HG02938 (cell line): Measurements from ENCODE around the gene STUB1.
"Not testable (repeated sequence)": the region's sequence is repeated elsewhere in the genome, so short reads cannot be mapped to it uniquely, and the experiment has no call there.

Experiments
- ATAC-seq: cut with Tn5 transposase; IDR thresholded peaks from one replicate; pipeline ENCODE4 v1.9.1; 2021; ENCODE audit warnings: mild to moderate bottlenecking, moderate library complexity; ENCODE audit not compliant: unreplicated experiment

STUB1 gene

DNA sequence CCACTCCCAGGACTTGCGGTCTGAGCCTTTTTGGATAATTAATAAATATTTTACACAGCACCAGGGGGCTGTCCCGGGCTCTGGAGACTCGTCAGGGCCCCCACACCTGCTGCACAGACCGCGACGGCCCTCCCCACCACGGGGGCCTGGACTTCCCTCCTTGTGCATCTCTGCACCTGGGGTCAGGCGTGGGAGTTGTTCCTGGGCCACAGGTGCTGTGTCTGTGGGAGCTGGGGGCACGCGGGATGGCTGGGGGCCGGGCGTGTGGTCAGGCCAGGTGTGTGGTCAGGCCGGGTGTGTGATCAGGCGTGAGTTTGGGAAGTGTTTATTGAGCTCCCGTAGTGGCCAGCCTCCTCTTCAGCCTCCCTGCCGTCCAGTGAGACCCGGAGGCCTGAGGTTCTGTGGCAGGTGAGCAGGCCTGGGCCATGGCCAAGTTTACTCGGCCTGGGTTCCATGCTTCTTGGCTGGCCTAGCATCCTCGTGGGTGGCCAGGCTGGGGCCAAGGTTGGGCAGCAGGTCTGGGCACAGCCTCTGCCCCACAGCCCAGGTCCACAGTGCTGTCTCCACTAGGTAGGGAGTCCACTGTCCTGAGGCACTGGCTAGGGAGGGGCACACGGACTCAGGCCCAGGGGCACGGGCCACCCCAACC is 1.9 kb upstream of the STUB1 start:
- no peak for ATAC-seq

DNA sequence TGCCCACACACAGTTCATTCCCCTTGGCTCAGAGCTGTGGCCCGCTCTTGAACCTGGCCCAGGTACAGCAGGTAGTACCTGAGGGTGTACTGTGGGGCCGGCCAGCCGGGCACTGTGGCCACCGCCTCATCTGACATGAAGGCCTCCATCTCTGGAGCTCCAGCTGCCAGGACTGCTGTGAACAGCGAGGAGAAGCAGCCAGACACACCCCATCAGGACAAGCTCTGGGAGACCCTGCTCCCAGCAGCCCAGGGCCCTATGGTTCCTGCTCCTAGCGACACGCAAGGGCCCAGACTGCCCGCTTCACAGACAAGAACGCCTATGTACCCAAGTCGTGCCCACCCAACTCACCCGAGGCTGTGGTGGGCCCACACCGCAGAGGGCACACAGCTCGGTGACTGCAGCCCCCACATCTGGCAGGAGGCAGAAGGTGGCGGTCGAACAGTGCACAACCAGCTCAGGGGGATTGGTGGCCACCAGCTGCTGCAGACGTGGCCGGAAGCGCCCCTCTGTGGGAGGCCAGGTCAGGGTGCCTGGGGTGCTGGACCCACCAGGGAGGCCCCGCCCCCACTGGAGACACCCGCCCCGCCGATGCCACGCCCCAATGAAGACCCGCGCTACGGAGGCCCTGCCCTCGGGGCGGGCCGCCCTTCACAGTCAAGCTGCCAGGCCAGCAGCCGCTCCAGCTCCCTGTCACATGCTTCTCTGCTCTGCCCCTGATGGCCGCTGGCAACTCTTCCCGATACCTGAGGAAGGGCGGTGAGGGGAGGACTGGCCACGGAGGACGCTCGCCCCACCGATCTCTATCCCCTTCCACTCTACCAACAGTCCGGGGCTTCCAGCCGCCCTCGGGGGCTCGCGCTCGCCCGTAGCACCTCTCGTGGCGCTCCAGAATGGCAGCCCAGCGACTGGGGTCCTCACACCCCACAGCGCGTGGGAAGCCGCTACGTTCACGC is 1.1 kb upstream of the STUB1 start:
- ATAC-seq = no peak

DNA sequence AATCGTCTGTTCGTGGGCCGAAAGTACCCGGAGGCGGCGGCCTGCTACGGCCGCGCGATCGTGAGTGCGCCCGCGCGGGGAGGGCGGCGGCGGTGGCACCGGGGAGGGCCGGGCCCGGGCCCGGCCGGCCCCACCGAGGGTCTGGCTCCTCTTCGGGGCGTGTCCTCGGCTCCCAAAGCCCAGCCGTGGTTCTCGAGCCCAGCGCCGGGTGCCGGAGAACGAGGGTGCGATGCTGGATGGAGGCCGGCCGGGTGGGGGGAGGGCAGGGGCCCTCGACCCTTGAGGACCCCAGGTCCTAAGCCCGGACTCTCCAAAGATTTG is 375 bp downstream of the STUB1 start:
- ATAC-seq = no peak

DNA sequence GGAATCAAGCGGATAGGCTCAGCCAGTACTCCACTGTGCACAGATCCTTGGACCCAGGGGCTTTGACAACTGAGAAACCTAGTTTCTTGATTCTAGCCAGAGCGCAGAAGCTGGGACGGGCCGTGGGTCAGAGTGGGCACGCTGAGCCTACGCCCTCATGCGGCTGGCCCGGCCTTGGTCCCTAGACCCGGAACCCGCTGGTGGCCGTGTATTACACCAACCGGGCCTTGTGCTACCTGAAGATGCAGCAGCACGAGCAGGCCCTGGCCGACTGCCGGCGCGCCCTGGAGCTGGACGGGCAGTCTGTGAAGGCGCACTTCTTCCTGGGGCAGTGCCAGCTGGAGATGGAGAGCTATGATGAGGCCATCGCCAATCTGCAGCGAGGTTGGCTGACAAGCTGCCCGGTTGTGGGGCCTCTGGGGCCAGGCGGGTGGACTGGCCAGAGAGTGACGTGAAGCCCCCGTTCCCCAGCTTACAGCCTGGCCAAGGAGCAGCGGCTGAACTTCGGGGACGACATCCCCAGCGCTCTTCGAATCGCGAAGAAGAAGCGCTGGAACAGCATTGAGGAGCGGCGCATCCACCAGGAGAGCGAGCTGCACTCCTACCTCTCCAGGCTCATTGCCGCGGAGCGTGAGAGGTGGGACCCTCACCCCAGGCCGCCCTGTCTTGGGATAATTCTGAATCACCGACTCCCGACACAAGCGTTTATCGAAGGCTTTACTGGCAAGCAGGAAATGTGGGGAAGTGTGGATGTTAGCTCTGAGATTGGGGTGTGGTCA is 946 bp downstream of the STUB1 start:
- no peak for ATAC-seq

DNA sequence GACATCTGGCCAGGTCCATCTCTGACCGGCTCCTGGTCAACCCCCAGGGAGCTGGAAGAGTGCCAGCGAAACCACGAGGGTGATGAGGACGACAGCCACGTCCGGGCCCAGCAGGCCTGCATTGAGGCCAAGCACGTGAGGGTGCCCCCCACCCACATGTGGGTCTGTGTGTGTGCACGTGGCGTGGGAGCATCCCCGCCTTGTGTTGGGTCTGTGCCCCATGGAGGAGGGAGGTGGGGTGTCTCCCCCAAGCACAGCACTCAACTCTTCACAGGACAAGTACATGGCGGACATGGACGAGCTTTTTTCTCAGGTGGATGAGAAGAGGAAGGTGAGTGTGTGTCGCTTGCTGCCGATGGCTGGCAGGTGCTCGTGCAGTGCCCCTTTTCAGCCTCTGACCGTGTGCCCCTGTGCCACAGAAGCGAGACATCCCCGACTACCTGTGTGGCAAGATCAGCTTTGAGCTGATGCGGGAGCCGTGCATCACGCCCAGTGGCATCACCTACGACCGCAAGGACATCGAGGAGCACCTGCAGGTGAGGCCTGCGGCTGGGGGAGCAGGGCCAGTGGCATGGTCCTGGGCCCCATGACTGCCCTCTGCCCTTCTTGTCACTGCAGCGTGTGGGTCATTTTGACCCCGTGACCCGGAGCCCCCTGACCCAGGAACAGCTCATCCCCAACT is 1.7 kb downstream of the STUB1 start:
- ATAC-seq = no peak

DNA sequence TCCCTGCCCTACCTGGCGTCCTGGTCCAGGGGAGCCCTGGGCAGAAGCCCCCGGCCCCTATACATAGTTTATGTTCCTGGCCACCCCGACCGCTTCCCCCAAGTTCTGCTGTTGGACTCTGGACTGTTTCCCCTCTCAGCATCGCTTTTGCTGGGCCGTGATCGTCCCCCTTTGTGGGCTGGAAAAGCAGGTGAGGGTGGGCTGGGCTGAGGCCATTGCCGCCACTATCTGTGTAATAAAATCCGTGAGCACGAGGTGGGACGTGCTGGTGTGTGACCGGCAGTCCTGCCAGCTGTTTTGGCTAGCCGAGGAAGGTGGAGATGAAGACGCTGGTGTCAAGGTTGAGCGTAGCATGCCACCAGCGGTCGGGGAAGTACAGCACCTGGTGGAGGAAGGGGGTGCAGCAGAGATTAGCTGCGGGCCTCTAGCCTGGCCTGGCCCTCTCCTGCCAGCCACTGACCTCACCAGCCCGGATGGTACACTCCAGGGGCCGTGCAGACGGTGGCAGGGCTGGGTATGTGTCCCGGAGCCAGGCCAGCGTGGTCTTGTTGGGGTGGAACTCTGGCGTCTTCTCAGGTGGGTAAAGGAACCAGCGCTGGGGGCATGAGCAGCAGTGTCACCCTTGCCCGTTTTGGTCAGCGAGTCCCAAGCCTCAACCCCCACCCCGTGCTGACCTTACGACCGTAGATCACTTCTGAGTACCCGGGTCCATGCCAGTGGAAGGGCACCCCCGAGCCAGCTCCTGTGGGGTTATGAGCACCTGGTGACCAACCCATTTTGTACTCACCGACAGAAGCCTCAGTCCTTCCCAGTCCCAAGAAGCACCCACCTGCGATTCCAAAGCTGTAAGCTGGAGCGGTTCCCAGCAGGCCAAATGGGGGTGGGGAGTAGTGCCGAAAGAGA is 2.5 kb downstream of the STUB1 start:
- ATAC-seq = no peak

DNA sequence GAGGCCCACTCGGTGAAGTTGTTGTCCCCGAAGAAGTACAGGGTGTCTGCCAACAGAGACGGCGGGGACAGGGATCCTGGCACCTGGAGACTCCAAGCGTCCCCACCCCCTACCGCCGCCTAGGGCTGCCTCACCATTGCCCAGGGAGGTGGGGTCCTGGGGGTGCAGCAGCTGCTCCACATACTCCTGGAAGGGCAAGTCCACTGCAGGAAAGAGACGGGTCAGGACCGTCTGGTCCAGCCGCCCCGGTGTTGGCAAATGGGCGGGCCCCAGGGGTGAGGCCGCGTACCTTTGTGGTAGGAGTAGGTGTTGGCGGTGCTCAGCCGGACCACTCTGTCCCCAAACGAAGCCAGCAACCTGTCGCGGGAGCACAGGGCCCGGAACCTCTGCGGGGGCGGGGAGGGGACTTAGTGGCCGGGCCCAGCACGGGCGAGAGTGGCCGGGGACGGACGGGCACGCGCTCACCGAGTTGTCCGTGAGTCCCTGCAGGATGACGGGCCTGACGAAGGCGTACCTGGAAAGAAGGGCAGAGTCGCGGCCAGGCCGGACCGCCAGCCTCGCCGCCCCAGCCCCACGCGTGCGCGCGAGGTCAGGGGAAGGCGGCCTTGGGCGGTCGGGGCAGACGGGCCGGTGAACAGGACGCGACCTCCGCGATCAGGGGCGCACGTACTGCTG is 3.3 kb downstream of the STUB1 start:
- ATAC-seq = peak; percentile 6

DNA sequence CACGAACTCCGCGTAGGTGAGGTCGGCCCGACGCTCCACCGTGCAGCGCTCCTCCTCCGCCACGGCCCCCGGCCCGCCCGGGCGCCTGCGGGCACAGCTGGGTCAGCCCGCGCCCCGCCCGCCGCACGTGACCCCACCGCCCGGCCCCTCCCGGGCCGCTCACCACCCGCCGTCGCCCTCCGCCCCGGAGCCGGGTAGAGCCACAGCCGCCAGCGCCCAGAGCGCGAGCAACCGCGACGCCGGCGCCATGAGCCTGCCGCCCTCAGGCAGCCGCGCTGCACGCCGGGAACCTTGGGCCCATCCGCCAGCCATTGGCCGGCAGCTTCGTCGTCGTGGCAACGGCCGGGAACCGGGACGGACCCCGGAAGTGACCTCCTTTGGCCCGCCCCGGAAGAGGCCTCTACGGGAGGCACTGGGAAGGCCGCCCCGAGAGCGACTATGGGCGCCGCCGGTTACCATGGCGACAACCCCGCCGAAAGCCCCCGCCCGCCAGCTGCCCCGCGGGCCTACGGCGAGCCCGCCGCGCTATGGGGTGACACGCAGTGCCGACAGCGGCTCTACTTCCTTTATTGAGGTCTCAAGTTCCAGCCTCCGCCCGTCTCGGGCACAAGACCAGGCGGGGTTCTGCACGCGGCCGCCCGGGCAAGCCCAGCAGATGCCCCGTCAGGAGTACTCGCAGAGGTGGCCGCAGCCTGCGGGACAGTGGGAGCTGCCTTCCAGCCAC is 4.0 kb downstream of the STUB1 start, which contains the start of gene JMJD8:
Gene JMJD8 (minus strand): TSS at position 264 of the 724 bp plus-strand sequence. CDS start 15 bp downstream, at position 249.
- peak; percentile 54 for ATAC-seq

DNA sequence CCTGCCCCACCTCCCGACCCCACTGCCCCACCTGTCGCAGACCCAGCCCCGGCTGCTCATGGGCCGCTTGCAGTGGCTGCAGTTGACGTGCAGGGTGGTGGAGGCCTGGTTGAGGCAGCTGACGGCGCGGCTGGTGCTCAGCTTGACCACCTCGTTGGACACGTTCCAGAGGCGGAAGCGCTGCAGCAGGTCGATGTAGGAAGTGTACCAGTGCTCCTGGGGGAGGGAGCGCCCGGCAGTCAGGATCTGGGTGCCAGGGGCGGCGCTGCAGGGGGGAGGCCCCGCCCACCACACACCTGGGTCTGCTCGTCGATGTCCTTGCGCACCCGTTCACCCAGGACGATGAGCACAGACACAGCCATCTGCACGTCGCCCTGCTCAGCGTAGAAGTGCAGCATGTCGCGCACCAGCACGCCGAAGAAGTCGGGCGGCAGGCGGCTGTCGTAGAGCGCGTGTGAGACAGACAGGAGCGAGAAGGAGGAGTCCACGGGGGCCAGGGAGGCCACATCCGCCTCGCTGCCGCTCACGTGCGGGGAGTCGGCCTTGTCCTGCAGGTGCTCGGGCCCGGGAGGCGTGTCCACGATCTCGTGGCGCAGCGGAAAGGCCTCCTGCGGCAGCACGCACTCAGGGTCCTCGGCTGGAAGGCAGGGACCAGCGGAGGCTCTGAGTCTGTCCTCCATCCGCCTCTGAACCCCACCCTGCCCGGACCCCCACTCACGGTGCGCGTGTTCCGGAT is 4.9 kb downstream of the STUB1 start:
- ATAC-seq = no peak

DNA sequence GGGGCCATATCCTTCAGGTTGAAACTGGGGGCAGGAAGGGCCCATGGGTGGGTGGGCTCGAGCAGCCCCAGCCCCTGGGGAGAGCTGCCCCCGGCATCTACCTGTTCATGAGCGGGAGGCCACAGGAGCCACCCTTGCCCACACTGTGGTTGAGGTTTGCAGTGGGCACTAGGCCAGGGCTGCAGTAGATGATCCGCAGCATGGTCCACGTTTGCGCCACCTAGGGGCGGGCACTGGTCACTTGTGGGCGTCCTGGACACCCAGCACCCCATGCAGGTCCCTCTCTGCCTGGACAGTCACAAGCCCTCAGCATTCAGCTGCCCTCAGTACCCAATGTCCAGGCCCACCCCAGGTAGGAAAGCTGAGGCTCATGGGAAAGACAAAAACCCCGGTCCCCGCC is 5.8 kb downstream of the STUB1 start:
- no peak for ATAC-seq

DNA sequence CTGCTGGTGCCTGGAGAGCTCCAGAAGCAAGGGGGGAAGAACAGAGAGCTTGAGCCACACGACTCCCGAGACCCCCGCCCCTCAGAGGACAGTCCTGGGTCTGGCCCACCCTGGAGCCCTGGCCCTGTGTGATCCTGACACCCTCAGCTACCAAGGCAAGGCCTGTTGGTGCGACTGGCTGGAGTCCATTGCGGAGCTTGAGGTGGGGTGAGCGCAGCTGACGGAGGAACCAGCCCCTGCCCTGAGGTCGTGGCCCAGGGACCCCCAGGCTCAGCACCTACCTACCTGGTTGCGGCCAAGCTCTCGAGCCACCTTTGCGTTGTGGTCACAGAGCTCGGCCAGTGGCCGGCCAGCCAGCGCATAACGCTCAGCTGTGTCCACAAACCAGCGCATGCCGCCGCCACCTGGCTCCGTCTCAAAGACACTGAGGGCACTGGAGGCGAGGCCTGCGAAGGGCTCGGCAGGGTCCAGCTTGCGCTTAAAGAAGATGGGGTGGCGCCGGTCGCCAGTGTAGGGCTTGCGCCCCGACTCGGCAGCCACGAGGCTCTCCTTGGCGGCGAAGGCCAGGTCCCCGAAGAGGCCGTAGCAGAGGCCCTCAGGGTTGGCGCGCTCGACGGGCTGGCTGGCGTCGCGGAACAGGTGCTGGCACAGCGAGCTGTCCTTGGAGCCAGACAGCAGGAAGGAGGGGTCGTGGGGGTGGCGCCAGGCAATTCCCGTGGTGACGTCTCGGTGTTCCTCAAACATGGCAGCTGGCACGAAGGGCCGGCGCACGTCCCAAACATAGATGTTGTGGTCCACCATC is 6.5 kb downstream of the STUB1 start:
- ATAC-seq = no peak

DNA sequence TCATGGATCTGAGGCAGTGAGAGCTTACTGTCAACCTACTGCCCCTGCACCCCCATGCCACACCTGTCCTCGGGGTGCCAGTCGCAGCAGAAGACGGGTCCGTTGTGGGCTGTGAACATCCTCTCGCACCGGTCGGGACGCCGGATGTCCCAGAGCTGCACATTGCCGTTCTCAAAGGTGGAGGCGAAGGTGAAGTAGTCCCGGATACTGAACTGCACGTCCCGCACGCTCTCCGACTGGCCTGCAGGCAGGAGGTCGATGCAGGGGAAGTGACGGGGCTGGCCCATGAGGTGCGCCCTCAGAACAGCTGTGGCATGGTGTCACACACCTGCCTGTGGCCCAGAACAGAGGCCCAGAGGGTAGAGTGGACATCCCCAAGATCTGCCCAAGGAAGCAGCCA is 7.3 kb downstream of the STUB1 start:
- ATAC-seq = no peak

DNA sequence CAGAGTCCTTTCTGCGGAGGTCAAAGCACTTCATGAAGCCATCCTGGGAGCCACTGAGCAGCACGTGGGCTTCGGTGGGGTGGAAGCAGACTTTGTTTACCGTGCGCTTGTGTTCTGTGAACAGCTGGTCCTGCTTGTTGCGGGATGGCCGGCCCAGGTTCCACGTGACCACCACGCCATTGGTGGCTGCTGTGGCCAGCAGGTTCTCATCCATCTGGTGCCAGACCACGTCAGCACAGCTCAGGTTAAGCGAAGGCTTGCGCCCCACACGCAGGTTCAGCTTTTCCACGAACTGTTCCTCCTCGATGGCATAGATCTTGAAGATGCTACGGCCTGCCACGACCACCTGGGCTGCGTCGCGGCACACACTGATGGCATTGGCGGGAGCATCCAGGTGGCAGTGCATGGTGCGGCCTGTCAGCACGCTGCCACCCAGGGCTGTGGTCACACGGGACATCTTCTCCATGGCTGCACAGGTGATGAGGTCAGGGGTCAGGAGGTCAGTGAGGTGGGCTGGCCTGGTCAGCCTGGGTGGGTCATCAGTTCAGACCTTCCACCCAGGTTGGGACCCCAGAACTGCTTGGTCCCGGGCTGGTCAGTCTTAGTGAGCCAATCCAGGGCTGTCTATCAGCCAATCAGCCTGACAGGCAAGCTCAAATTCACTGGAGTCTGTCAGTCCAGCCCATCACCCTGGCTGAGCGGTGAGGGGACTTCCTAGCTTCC is 9.1 kb downstream of the STUB1 start:
- ATAC-seq = no peak

DNA sequence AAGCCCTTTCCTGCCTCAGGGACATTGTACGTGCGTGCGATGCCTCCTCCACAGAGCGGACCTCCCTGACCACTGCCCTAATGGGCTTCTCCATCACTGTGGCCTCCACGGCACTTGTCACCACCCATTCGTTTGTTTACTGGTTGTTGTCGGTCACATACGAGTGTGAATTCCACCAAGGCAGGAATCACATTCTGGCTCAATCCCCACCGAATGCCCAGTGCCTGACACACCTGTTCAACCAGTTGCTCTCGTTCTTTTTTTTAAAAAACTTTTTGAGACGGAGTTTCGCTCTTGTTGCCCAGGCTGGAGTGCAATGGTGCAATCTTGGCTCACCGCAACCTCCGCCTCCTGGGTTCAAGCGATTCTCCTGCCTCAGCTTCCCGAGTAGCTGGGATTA is 11.0 kb downstream of the STUB1 start:
- ATAC-seq = not testable (repeated sequence)

DNA sequence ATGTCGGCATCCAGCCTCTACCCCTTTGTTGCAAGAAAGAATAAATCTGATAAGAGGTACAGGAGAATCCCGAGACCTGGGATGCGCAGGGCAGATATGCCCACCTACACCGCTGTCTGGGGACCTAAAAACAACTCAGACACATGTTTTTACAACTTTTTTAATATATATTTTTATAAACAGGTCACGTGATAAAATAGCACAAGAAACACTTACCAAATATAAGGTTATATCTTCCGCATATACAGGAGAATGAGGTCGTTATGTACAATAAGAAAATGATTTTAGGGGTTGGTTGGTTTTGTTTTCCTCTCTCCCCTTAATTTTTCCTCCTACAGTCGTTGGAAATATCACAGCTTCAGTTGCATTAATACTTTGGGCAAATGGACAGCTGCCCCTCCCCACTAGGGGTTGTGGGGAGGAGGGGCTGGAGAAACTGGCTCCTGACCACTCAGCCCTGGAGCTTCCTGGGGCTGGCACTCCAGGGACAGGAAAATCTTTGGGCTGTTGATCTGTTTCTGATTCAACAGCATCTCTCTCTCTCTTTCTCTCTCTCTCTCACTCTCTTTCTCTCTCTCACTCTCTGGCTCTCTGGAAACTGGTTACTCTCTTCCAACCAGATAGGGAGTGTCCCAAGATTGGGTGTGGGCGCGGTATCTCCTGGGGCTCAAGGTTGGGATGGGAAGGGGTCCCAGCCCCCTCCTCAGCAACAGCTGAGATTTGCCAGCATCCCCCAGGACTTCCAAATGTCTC is 12.3 kb downstream of the STUB1 start:
- ATAC-seq = no peak

DNA sequence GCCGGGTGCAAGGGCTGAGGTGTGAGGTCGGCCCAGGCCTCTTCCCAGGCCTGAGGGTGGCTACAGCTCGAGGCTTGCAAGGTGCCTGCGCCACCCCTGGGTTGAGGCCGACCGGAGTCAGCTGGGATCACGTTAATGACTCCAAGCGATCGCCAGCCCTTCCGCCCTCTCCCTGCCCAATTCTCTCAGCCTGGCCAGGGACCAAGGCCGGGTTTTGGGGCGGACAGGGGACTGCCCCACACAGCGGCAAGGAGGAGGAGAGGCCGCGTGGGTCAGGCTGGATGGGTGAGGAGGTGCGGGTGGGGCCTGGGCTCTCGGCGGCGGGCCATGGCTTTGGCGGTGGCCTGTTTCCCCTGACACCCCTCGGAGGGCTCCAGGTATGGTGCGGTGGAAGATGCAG is 13.2 kb downstream of the STUB1 start:
- no peak for ATAC-seq
